HepG2 (cell line): ENCODE data around the gene RNU6-1. TPM values are rescaled to one million over a fixed set of nuclear protein-coding genes. Genes with fewer than 3 reads are reported as not detected.

Source experiments
- ATAC-seq: fragments of 200-7000 bp; cut with Tn5 transposase; 3 replicates; pipeline ENCODE4 v1.9.1; 2020; ENCODE audit warnings: mild to moderate bottlenecking, moderate library complexity
- BruUV-seq: library from RNA; stranded (reverse); fragments of 400-500 nt; replicated peaks from 2 replicates; lab custom pipeline; 2021; lab: Mats Ljungman, UMichigan
- CTCF ChIA-PET: fragments of 300-600 bp; formaldehyde crosslinking; extraction: SDS; loops from one replicate; lab custom pipeline; 2021; ENCODE audit warnings: low total read pairs, inconsistent platforms, low intra/inter-chr PET ratio; lab: Yijun Ruan, JAX
- POLR2A ChIA-PET: fragments of 350-600 bp; sonication (Branson Sonifier 250); formaldehyde crosslinking; loops from one replicate; lab custom pipeline; 2020; ENCODE audit warnings: antibody characterized with exemption, inconsistent platforms; lab: Yijun Ruan, JAX
- DNase-seq: peaks from one replicate; pipeline ENCODE4 v3.0.0-alpha.2; 2015; ENCODE audit warnings: low spot score
- FAIRE-seq: peaks from 3 replicates; lab custom pipeline; 2011; peaks lifted over from hg19 to GRCh38; lab: Jason Lieb, UNC
- H2AFZ ChIP-seq: one replicate; pipeline ENCODE4 v1.6.1; 2011; ENCODE audit warnings: low read length, inconsistent platforms
- H3K27ac ChIP-seq: fragments of 300-600 bp; 3 replicates; pipeline ENCODE4 v1.8.0; 2011; ENCODE audit warnings: mixed run types, mild to moderate bottlenecking, mixed read lengths, low read length, inconsistent platforms; ENCODE audit not compliant: insufficient read depth; ENCODE audit errors: extremely low read length
- H3K27me3 ChIP-seq, 2 experiments: fragments of 200-600 bp in 1 of 2; 2 replicates in 1 of 2; 3 replicates in 1 of 2; pipeline versions ENCODE4 v1.6.0 to v1.8.0; 2011; ENCODE audit warnings: low read length in 2 of 2, mild to moderate bottlenecking in 2 of 2, moderate library complexity in 2 of 2, inconsistent platforms in 1 of 2; ENCODE audit not compliant: insufficient read depth in 2 of 2, control insufficient read depth in 1 of 2
- H3K36me3 ChIP-seq, 2 experiments: fragments of 200-600 bp in 1 of 2; replicated peaks in 1 of 2; 2 replicates in 1 of 2; 3 replicates in 1 of 2; pipeline versions ENCODE4 v1.5.1 to v1.8.0; 2011; ENCODE audit warnings: low read length in 2 of 2, inconsistent platforms in 1 of 2; ENCODE audit not compliant: insufficient read depth in 2 of 2, control insufficient read depth in 1 of 2
- H3K4me1 ChIP-seq: 2 replicates; pipeline ENCODE4 v1.5.1; 2012; ENCODE audit warnings: low read length, inconsistent platforms; ENCODE audit not compliant: insufficient read depth
- H3K4me2 ChIP-seq: 2 replicates; pipeline ENCODE4 v1.6.0; 2011; ENCODE audit warnings: low read depth, low read length, inconsistent platforms
- H3K4me3 ChIP-seq, 3 experiments: fragments of 200-600 bp in 1 of 3; sonication (generic), shearing (Covaris generic) in 1 of 3; replicated peaks in 1 of 3; 2 replicates each; pipeline ENCODE4 v1.5.1; 2011 to 2016; ENCODE audit warnings: low read length in 3 of 3, inconsistent platforms in 2 of 3, low read depth in 2 of 3, mild to moderate bottlenecking in 2 of 3, control low read depth in 1 of 3, mixed read lengths in 1 of 3; ENCODE audit not compliant: insufficient read depth in 1 of 3
- H3K79me2 ChIP-seq: one replicate; pipeline ENCODE4 v1.6.1; 2011; ENCODE audit warnings: low read length, inconsistent platforms; ENCODE audit not compliant: insufficient read depth
- H3K9ac ChIP-seq: 2 replicates; pipeline ENCODE4 v1.6.0; 2011; ENCODE audit warnings: mild to moderate bottlenecking, low read depth, low read length, inconsistent platforms; ENCODE audit not compliant: insufficient read depth
- H3K9me3 ChIP-seq: 2 replicates; pipeline ENCODE4 v1.5.1; 2012; ENCODE audit warnings: mild to moderate bottlenecking, low read length
- H4K20me1 ChIP-seq: 2 replicates; pipeline ENCODE4 v1.6.0; 2011; ENCODE audit warnings: inconsistent platforms, mild to moderate bottlenecking, low read length, moderate library complexity; ENCODE audit not compliant: insufficient read depth
- ZNF331 ChIP-seq: sonication (generic); formaldehyde crosslinking; IDR thresholded peaks from 2 replicates; pipeline ENCODE4 v1.4.0; 2020; ENCODE audit warnings: missing genetic modification reagents
- ZNF619 ChIP-seq: sonication (generic); formaldehyde crosslinking; IDR thresholded peaks from 2 replicates; pipeline ENCODE4 v1.4.0; 2020; ENCODE audit warnings: mild to moderate bottlenecking, missing genetic modification reagents
- ZNF703 ChIP-seq: sonication (generic); formaldehyde crosslinking; IDR thresholded peaks from 2 replicates; pipeline ENCODE4 v1.5.1; 2020; ENCODE audit warnings: missing genetic modification reagents, mild to moderate bottlenecking, moderate library complexity, borderline replicate concordance
- whole genome bisulfite sequencing: methylation state at CpG from one replicate; pipeline ENCODE4 v1.1.6; 2017; ENCODE audit warnings: low lambda C conversion rate; 5-methylcytosine and 5-hydroxymethylcytosine counted together
- in situ Hi-C: cut with HindIII; loops from 2 replicates; pipeline ENCODE4 v1.10.0; 2017; ENCODE audit warnings: low pct_unique_long_range_greater_than_20kb; ENCODE audit not compliant: extremely low pct_ligation_motif_present
- intact Hi-C: fragments of 100-400 bp; cut with micrococcal nuclease; formaldehyde crosslinking; loops from one replicate; pipeline ENCODE4 v1.10.0; 2022; ENCODE audit not compliant: unreplicated experiment
- polyA plus RNA-seq, 8 experiments: library from polyadenylated mRNA; depleted of rRNA in 3 of 8; stranded (reverse) in 7 of 8; unstranded in 1 of 8; fragments of >200 nt; fragmentation: Illumina TruSeq in 4 of 8; extraction: Trizol in 4 of 8; gene quantifications; 2 replicates each; pipeline versions ENCODE4 v1.2.1 to v1.2.3, GENCODE V29; 2011 to 2016; ENCODE audit warnings: low read depth in 4 of 8, missing spikeins in 1 of 8, mixed read lengths in 1 of 8; ENCODE audit not compliant: insufficient read depth in 1 of 8
- total RNA-seq, 5 experiments: library from RNA; depleted of rRNA; stranded (reverse); fragments of >200 nt; fragmentation: Illumina TruSeq; extraction: Trizol; gene quantifications; 2 replicates each; pipeline ENCODE4 v1.2.3, GENCODE V29; 2016; ENCODE audit warnings: low read depth in 1 of 5
- TF ChIP-seq, protein P1 (sequence below): sonication (generic); formaldehyde crosslinking; IDR thresholded peaks from 2 replicates; pipeline ENCODE4 v1.4.0; 2020; ENCODE audit warnings: missing genetic modification reagents

RNU6-1 gene
- total and polyA plus RNA-seq, 2 of the 13 experiments (the other 11 are each of a cell fraction or from before 2014, with no cell fraction given) = under 0.01 TPM; not detected in 1

DNA sequence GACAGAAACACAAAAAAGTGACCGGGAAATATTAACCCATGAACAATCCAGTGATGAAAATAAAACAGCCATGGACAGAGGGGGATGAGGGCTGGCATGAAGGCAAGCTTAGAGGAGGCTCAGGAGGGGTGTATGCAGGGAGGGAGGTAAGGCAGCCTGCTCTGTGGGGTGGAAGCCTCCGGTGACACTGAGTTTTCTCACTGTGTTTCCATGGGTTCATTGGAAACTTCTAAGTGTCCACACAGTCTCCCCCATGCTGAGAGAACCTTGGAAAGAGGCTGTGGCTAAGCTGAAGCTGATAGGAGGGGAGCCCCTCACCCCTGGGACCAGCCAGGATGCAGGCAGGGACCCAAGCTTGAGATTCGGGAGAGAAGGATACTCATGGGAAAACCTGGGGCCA, 21.4 kb downstream of the RNU6-1 start:
- Histone ChIP-seq H3K79me2 (no peaks in the 10 kb centered on the region), H3K9me3 (no peaks in the 10 kb centered on the region), H3K4me2 (no peak overlapping the region), H3K27me3 (peaks cover 6 to 20% of the 10 kb centered on the region in 2 experiments), H3K9ac (no peak overlapping the region), H3K36me3 (no peaks in the 10 kb centered on the region), H4K20me1 (peaks cover 8% of the 10 kb centered on the region; the same call in 1 of the 2 replicates), H3K4me3 (no peak overlapping the region), H3K27ac (no peak overlapping the region), H3K4me1 (0 out of 2 replicates have a peak, but pooled peaks cover 4% of the 10 kb centered on the region), H2AFZ (no peak overlapping the region)
- DNase-seq (no peak), ATAC-seq (no peak), FAIRE-seq (no peak)
- POLR2A ChIA-PET = no interaction called here
- intact Hi-C loops = no loop called here
- WGBS = 34% methylated on average over 3 of the region's 3 CpGs
- CTCF ChIA-PET = no interaction called here
- TF ChIP-seq ZNF703 (CRISPR knock-in tag) = no peak
- TF ChIP-seq ZNF619 (CRISPR knock-in tag) = no peak
- in situ Hi-C loops = no loop called here
- BruUV-seq = no TSS peak

DNA sequence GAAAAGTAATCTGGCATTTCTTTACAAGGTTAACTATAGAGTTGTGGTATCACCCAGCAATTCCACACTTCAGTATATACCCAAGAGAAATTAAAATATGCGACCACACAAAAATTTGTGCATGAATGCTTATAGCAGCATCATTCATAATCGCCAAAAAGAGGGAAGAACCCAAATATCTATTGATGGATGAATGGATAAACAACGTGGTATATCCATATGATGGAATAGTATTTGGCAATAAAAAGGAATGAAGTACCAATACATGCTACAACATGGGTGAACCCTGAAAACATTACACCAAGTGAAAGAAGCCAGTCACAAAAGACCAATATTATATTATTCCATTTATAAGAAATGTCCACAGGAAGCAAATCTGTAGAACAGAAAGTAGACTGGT, 23.2 kb downstream of the RNU6-1 start:
- Histone ChIP-seq H4K20me1 (peaks cover 8% of the 10 kb centered on the region; the same call in 1 of the 2 replicates), H2AFZ (no peak overlapping the region), H3K27me3 (peaks cover 4 to 7% of the 10 kb centered on the region in 2 experiments), H3K36me3 (no peaks in the 10 kb centered on the region), H3K4me3 (no peak overlapping the region), H3K9me3 (no peaks in the 10 kb centered on the region), H3K4me2 (no peak overlapping the region), H3K4me1 (0 out of 2 replicates have a peak, but pooled peaks cover 6% of the 10 kb centered on the region), H3K27ac (no peak overlapping the region), H3K9ac (no peak overlapping the region), H3K79me2 (no peaks in the 10 kb centered on the region)
- BruUV-seq = no TSS peak
- ChIA-PET CTCF (no interaction called here), POLR2A (no interaction called here)
- TF ChIP-seq, protein P1, sequence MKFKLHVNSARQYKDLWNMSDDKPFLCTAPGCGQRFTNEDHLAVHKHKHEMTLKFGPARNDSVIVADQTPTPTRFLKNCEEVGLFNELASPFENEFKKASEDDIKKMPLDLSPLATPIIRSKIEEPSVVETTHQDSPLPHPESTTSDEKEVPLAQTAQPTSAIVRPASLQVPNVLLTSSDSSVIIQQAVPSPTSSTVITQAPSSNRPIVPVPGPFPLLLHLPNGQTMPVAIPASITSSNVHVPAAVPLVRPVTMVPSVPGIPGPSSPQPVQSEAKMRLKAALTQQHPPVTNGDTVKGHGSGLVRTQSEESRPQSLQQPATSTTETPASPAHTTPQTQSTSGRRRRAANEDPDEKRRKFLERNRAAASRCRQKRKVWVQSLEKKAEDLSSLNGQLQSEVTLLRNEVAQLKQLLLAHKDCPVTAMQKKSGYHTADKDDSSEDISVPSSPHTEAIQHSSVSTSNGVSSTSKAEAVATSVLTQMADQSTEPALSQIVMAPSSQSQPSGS = no peak
- no peak for TF ChIP-seq ZNF331 (CRISPR knock-in tag)
- 5% methylated on average over 3 of the region's 3 CpGs for WGBS
- no peak for DNase-seq
- in situ Hi-C loops (no loop called here), intact Hi-C loops (no loop called here)
- no peak for FAIRE-seq
- ATAC-seq = no peak
